ENCODE measurements around the gene CSMD2. TPM values are rescaled to one million over a fixed set of nuclear protein-coding genes. Genes with fewer than 3 reads are reported as not detected.

The CSMD2 gene
- total RNA-seq, 1 experiment from 2014 or later, result not detected

DNA sequence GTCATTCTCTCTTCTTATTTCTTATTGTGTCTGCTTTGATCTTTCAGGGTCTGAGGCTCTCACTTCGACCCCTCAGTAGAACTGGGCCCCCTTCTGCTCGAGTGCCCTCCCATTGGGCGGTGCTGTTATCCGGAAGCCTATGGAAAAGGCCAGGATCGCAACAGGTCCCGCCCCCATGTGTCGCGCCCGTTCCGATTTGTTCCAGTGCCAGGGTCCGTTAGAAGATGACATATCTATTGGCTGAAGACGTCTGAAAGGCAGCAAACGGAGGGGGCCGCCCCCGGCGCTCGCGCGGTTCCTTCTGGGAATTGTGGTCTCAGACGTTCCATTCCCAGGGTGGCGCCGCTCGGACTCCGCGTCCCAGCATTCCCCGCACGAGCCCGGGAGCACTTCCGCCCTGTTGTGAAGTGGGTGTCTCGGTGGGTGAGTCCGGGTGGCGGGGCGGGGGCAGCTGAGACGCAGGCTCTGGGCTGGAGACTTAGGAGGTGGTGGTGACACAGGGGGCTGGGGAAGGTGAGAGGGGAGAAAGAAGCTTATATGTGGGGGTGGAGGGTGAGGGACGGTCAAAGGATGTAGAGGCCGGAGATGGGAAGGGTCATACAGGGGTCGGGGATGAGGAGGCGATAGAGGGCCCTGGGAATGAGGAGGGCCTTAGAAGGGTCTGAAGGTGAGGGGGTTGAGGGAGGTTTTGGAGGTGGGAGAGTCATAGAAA lies 692.6 kb downstream of the CSMD2 start, which contains the start of gene ZSCAN20:
Gene ZSCAN20, plus strand, starts transcription at position 377 of the 712 bp plus-strand sequence. CDS start 6,644 bp downstream, outside the sequence.
- TF ChIP-seq EZH2 (IDR thresholded peaks at IDR 0.05; ENCODE audit: low read depth) (no peak), CTCF (conservative IDR thresholded peaks at IDR 0.05) (no peak)
- Histone ChIP-seq H4K20me1 (ENCODE audit: insufficient read depth) (no peaks in the 10 kb centered on the region), H3K9me3 (ENCODE audit: insufficient read depth, low read depth) (no peaks in the 10 kb centered on the region), H3K36me3 (ENCODE audit: low read depth) (no peaks in the 10 kb centered on the region), H3K4me1 (replicated peaks; ENCODE audit: insufficient read depth) (peaks cover 10% of the 10 kb centered on the region), H3K9me2 (ENCODE audit: insufficient read depth) (no peaks in the 10 kb centered on the region), H3K27ac (no peak within 1 kb of the TSS), H3K4me3 (peak within 1 kb of the TSS; percentile 66), H2AFZ (peak within 1 kb of the TSS; percentile 85), H3K79me2 (ENCODE audit: low read depth) (peaks cover 11% of the 10 kb centered on the region; the same call in 1 of the 2 replicates), H3F3A (ENCODE audit: insufficient read depth, low read depth) (no peaks in the 10 kb centered on the region), H3K27me3 (ENCODE audit: insufficient read depth, low read depth) (no peaks in the 10 kb centered on the region), H3K4me2 (peak within 1 kb of the TSS; percentile 80)
- no TSS peak for BruUV-seq (replicated peaks)
- DNase-seq, result peak; percentile 92 to 96
- POLR2A ChIA-PET (ENCODE audit: unreplicated experiment), result no interaction called here
- intact Hi-C loops (cut with micrococcal nuclease; ENCODE audit: unreplicated experiment), result loop anchor here (5.0 to 10.0 kb wide), 4 partner anchors 105 to 598 kb away; partner anchors contain the start of gene FNDC5
- CTCF ChIA-PET, result interaction anchor here (0.5 to 1.3 kb wide), 2 partner anchors 10 to 177 kb away, joined by 3 to 6 read pairs; no protein-coding TSS in a partner anchor

DNA sequence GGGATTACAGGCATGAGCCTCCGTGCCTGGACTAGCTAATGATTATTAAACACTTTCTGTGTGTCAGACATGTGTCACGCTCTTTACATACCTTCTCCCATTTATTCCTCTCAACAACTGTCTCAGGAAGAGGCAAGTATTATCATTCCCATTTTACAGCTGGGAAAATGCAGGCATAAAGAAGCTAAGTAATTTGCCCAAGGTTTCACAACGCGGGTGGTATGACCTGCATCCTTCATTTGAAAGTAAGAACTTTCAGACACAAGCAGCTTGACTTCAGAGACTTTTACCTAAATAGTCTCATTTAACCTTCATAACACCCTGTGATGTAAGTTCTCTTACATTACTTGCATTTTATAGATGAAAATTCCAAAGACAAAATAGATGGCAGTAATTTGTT lies 693.6 kb downstream of the CSMD2 start:
- Histone ChIP-seq H3K36me3 (ENCODE audit: low read depth) (no peaks in the 10 kb centered on the region), H3F3A (ENCODE audit: insufficient read depth, low read depth) (no peaks in the 10 kb centered on the region), H2AFZ (peak overlapping the region; percentile 76), H3K4me2 (peak overlapping the region; percentile 74), H3K27me3 (ENCODE audit: insufficient read depth, low read depth) (no peaks in the 10 kb centered on the region), H3K4me3 (no peak overlapping the region), H3K27ac (no peak overlapping the region), H3K4me1 (replicated peaks; ENCODE audit: insufficient read depth) (peaks cover 10% of the 10 kb centered on the region), H4K20me1 (ENCODE audit: insufficient read depth) (no peaks in the 10 kb centered on the region), H3K9me2 (ENCODE audit: insufficient read depth) (no peaks in the 10 kb centered on the region), H3K79me2 (ENCODE audit: low read depth) (peaks cover 11% of the 10 kb centered on the region; the same call in 1 of the 2 replicates), H3K9me3 (ENCODE audit: insufficient read depth, low read depth) (no peaks in the 10 kb centered on the region)
- ChIA-PET POLR2A (ENCODE audit: unreplicated experiment) (no interaction called here), CTCF (interaction anchor here (0.8 to 1.3 kb wide), 3 partner anchors 13 to 538 kb away, joined by 3 to 6 read pairs (median 3); no protein-coding TSS in a partner anchor)
- no TSS peak for BruUV-seq (replicated peaks)
- TF ChIP-seq EZH2 (IDR thresholded peaks at IDR 0.05; ENCODE audit: low read depth), result no peak
- TF ChIP-seq CTCF (conservative IDR thresholded peaks at IDR 0.05), result no peak
- DNase-seq, result no peak
- intact Hi-C loops (cut with micrococcal nuclease; ENCODE audit: unreplicated experiment), result loop anchor here (5.0 to 10.0 kb wide), 4 partner anchors 104 to 597 kb away; partner anchors contain the start of gene FNDC5

- Histone ChIP-seq H3K79me2 (ENCODE audit: low read depth) (peaks cover 11% of the 10 kb centered on the region; the same call in 1 of the 2 replicates), H3K9me3 (ENCODE audit: insufficient read depth, low read depth) (no peaks in the 10 kb centered on the region), H3K9me2 (ENCODE audit: insufficient read depth) (no peaks in the 10 kb centered on the region), H3F3A (ENCODE audit: insufficient read depth, low read depth) (no peaks in the 10 kb centered on the region), H3K27me3 (ENCODE audit: insufficient read depth, low read depth) (no peaks in the 10 kb centered on the region), H3K27ac (no peak overlapping the region), H3K4me1 (replicated peaks; ENCODE audit: insufficient read depth) (peaks cover 10% of the 10 kb centered on the region), H3K36me3 (ENCODE audit: low read depth) (no peaks in the 10 kb centered on the region), H3K4me3 (no peak overlapping the region), H4K20me1 (ENCODE audit: insufficient read depth) (no peaks in the 10 kb centered on the region), H2AFZ (no peak overlapping the region), H3K4me2 (peak overlapping the region; percentile 0; the same call in 1 of the 2 replicates)
- intact Hi-C loops (cut with micrococcal nuclease; ENCODE audit: unreplicated experiment), result loop anchor here (1.0 to 10.0 kb wide), 8 partner anchors 103 to 596 kb away; partner anchors contain the start of gene FNDC5
- DNase-seq, result peak; percentile 61 to 72
- ChIA-PET CTCF (interaction anchor here (0.8 to 1.1 kb wide), 2 partner anchors 12 to 537 kb away, joined by 3 read pairs; no protein-coding TSS in a partner anchor), POLR2A (ENCODE audit: unreplicated experiment) (no interaction called here)
- no peak for TF ChIP-seq EZH2 (IDR thresholded peaks at IDR 0.05; ENCODE audit: low read depth)
- TF ChIP-seq CTCF (conservative IDR thresholded peaks at IDR 0.05), result peak; percentile 83
- no TSS peak for BruUV-seq (replicated peaks)
Measured at GRCh38 chr1:33470495-33471012, 694.5 kb downstream of the CSMD2 start.

Measured in PC-9 (cell line).